HG03442 (cell line): ENCODE data around the gene TMEM201.
"Not testable (repeated sequence)": the region's sequence is repeated elsewhere in the genome, so short reads cannot be mapped to it uniquely, and the experiment has no call there.

ENCODE experiments used
- ATAC-seq: cut with Tn5 transposase; IDR thresholded peaks from one replicate; pipeline ENCODE4 v1.9.1; 2021; ENCODE audit warnings: mild to moderate bottlenecking, moderate library complexity; ENCODE audit not compliant: unreplicated experiment

The TMEM201 gene

GRCh38 chr1:9618909-9619679, 30.4 kb downstream of the TMEM201 start:
- no peak for ATAC-seq

- ATAC-seq, result no peak
These were observed 32.3 kb downstream of the TMEM201 start for GRCh38 chr1:9621032-9621431.

- ATAC-seq, result no peak
These were observed 35.4 kb downstream of the TMEM201 start for GRCh38 chr1:9624081-9624480.

GRCh38 chr1:9625030-9625429, 36.3 kb downstream of the TMEM201 start:
- not testable (repeated sequence) for ATAC-seq

GRCh38 chr1:9626201-9626608, 37.5 kb downstream of the TMEM201 start:
- ATAC-seq, result no peak

- ATAC-seq, result no peak
These were observed 40.1 kb downstream of the TMEM201 start for GRCh38 chr1:9628541-9629444.

- no peak for ATAC-seq
These were observed 40.9 kb downstream of the TMEM201 start for GRCh38 chr1:9629445-9630201.

GRCh38 chr1:9630331-9631111, 41.8 kb downstream of the TMEM201 start:
- no peak for ATAC-seq

GRCh38 chr1:9631613-9632012, 42.9 kb downstream of the TMEM201 start:
- no peak for ATAC-seq

GRCh38 chr1:9633493-9633892, 44.8 kb downstream of the TMEM201 start:
- no peak for ATAC-seq

- no peak for ATAC-seq
These were observed 45.9 kb downstream of the TMEM201 start for GRCh38 chr1:9634582-9634981.

- ATAC-seq, result no peak
These were observed 50.5 kb downstream of the TMEM201 start for GRCh38 chr1:9639227-9639626.

GRCh38 chr1:9643351-9644256, 54.9 kb downstream of the TMEM201 start:
- ATAC-seq, result no peak

GRCh38 chr1:9646037-9646436, 57.3 kb downstream of the TMEM201 start:
- no peak for ATAC-seq

- ATAC-seq, result no peak
These were observed 59.5 kb downstream of the TMEM201 start for GRCh38 chr1:9648171-9648570.

- ATAC-seq, result no peak
These were observed 61.1 kb downstream of the TMEM201 start for GRCh38 chr1:9649769-9650168.

GRCh38 chr1:9651220-9651564, 62.5 kb downstream of the TMEM201 start:
- ATAC-seq, result no peak

- no peak for ATAC-seq
These were observed 63.1 kb downstream of the TMEM201 start, which contains the start of gene PIK3CD for GRCh38 chr1:9651565-9652378. TSS of gene PIK3CD (plus strand) at chr1:9651731. CDS start at chr1:9710456, 58,725 bp downstream.
